Chondrocyte (in vitro differentiated cells): ENCODE results near the gene ANKMY2. TPM values are rescaled to one million over a fixed set of nuclear protein-coding genes. Genes with fewer than 3 reads are reported as not detected.

ENCODE experiments used
- DNase-seq: peaks from one replicate; pipeline ENCODE4 v3.0.0; 2021; ENCODE audit warnings: mixed read lengths, low spot score
- H3K27ac Mint-ChIP-seq: one replicate; pipeline ENCODE4 v1.8.0; 2021; ENCODE audit warnings: mild to moderate bottlenecking, moderate library complexity, mixed read lengths; ENCODE audit not compliant: unreplicated experiment
- H3K27me3 Mint-ChIP-seq: 2 replicates; pipeline ENCODE4 v1.8.0; 2021; ENCODE audit warnings: low read depth, mixed read lengths
- H3K36me3 Mint-ChIP-seq: 2 replicates; pipeline ENCODE4 v1.8.0; 2021; ENCODE audit warnings: low read depth, mixed read lengths
- H3K4me1 Mint-ChIP-seq: 2 replicates; pipeline ENCODE4 v1.8.0; 2021; ENCODE audit warnings: low read depth, mild to moderate bottlenecking, mixed read lengths
- H3K4me3 Mint-ChIP-seq: one replicate; pipeline ENCODE4 v1.8.0; 2021; ENCODE audit warnings: mild to moderate bottlenecking, moderate library complexity, mixed read lengths; ENCODE audit not compliant: unreplicated experiment
- H3K9me3 Mint-ChIP-seq: 2 replicates; pipeline ENCODE4 v1.8.0; 2021; ENCODE audit warnings: low read depth, mixed read lengths
- total RNA-seq: library from RNA; stranded (reverse); gene quantifications from 3 replicates; pipeline ENCODE4 v1.2.1, GENCODE V29; 2021
- TF ChIP-seq, protein P1 (sequence below): fragments of 200-600 bp; sonication (generic); IDR thresholded peaks from 2 replicates; pipeline ENCODE4 v1.5.0; 2021; ENCODE audit warnings: antibody characterized with exemption, mild to moderate bottlenecking, moderate library complexity

ANKMY2 gene
- total RNA-seq, 1 donor from 2014 or later: 23.3 TPM

DNA sequence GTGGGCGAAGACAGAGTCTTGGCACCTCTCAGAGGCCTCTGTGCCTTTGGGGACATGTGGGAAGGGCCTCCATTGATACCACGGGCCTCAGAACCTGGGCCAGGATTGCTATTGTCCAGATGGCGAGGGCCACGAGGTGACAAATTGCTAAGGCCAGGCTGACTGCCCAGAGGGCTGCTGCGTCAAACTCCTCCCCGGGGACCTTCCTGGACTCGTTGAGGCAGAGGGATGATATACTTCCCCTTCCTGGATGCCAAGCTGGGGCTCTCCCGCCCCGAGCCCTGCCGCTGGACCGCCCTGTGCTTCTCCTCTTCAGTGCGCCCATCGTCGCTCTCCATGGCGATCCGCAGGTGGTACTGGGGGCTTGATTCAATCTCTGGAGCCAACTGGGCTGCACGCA, 60.0 kb downstream of the ANKMY2 start:
- Mint-ChIP-seq H3K27me3 (no peaks in the 10 kb centered on the region), H3K27ac (no peak overlapping the region), H3K9me3 (no peaks in the 10 kb centered on the region), H3K4me3 (no peak overlapping the region), H3K36me3 (no peaks in the 10 kb centered on the region), H3K4me1 (peaks cover 10% of the 10 kb centered on the region)
- TF ChIP-seq, protein P1, sequence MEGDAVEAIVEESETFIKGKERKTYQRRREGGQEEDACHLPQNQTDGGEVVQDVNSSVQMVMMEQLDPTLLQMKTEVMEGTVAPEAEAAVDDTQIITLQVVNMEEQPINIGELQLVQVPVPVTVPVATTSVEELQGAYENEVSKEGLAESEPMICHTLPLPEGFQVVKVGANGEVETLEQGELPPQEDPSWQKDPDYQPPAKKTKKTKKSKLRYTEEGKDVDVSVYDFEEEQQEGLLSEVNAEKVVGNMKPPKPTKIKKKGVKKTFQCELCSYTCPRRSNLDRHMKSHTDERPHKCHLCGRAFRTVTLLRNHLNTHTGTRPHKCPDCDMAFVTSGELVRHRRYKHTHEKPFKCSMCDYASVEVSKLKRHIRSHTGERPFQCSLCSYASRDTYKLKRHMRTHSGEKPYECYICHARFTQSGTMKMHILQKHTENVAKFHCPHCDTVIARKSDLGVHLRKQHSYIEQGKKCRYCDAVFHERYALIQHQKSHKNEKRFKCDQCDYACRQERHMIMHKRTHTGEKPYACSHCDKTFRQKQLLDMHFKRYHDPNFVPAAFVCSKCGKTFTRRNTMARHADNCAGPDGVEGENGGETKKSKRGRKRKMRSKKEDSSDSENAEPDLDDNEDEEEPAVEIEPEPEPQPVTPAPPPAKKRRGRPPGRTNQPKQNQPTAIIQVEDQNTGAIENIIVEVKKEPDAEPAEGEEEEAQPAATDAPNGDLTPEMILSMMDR: no peak
- DNase-seq: no peak

DNA sequence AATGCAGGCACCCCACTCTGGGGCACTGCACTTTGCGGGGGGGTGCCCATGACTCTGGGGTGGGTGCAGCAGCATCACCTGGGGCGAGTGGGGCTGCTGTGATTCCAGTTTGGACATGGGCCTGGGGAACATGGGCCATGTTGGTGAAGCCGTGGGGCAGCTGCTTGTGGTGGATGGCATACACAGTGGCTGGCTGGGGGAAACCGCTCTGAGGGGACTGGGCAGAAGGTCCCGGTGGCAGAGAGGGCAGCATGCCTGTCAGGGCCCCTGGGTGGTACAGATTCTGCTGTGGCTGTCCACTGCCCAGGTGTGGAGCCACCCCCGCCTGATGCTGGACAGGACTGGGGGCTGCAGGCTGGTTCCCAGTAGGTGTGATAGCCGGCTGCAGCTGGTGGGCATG, 61.7 kb downstream of the ANKMY2 start:
- no peaks in the 10 kb centered on the region for H3K36me3 Mint-ChIP-seq
- H3K9me3 Mint-ChIP-seq: no peaks in the 10 kb centered on the region
- H3K4me1 Mint-ChIP-seq: no peaks in the 10 kb centered on the region
- H3K4me3 Mint-ChIP-seq: no peak overlapping the region
- no peak for DNase-seq
- H3K27me3 Mint-ChIP-seq: no peaks in the 10 kb centered on the region
- TF ChIP-seq, protein P1: no peak
- no peak overlapping the region for H3K27ac Mint-ChIP-seq

DNA sequence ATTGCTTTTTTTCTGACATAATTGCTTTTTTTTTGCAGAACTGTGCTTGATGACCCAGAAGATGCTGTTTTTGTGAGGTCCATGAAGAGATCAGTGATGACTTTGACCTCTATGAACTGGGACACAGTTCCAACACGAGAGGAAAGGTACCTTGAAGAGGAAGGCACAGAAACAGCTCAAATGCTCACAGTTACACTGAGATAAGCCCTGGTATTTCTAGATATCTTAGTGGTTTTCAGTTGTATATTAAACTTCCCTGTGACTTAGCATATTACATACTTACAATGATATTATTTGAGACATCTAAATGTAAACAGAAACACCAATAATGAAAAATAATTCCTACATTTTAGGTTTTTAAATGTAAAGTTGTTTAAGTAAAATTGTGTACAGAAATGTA, 64.3 kb downstream of the ANKMY2 start:
- no peak for DNase-seq
- no peaks in the 10 kb centered on the region for H3K36me3 Mint-ChIP-seq
- no peaks in the 10 kb centered on the region for H3K4me1 Mint-ChIP-seq
- TF ChIP-seq, protein P1: no peak
- no peak overlapping the region for H3K4me3 Mint-ChIP-seq
- H3K27ac Mint-ChIP-seq: no peak overlapping the region
- no peaks in the 10 kb centered on the region for H3K9me3 Mint-ChIP-seq
- no peaks in the 10 kb centered on the region for H3K27me3 Mint-ChIP-seq

GRCh38 chr7:16579216-16579615, 66.3 kb downstream of the ANKMY2 start:
- no peaks in the 10 kb centered on the region for H3K36me3 Mint-ChIP-seq
- DNase-seq: no peak
- H3K27me3 Mint-ChIP-seq: no peaks in the 10 kb centered on the region
- H3K4me1 Mint-ChIP-seq: no peaks in the 10 kb centered on the region
- no peaks in the 10 kb centered on the region for H3K9me3 Mint-ChIP-seq
- TF ChIP-seq, protein P1: no peak
- no peak overlapping the region for H3K4me3 Mint-ChIP-seq
- H3K27ac Mint-ChIP-seq: no peak overlapping the region

DNA sequence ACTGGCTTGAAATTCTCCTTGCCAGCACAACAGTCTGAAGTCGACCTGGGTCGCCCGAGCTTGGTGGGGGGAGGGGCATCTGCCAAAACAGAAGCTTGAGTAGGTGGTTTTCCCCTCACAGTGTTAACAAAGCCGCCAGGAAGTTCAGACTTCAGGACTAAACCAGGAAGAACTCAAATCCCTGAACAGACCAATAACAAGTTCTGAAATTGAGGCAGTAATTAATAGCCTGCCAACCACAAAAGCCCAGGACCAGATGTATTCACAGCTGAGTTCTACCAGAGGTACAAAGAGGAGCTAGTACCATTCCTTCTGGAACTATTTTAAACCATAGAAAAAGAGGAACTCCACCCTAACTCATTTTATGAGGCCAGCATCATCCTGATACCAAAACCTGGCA, 73.6 kb downstream of the ANKMY2 start:
- TF ChIP-seq, protein P1: no peak
- no peak for DNase-seq
- Mint-ChIP-seq H3K36me3 (peaks cover 4% of the 10 kb centered on the region), H3K4me3 (no peak overlapping the region), H3K9me3 (peaks cover 14% of the 10 kb centered on the region), H3K27me3 (no peaks in the 10 kb centered on the region), H3K4me1 (no peaks in the 10 kb centered on the region), H3K27ac (no peak overlapping the region)
